DMS79 treated with DMSO at 0.1 percent for 48 hours (cell line): ENCODE measurements around the gene JUN.

Source experiments
- DNase-seq: peaks from one replicate; lab custom pipeline; 2025; lab: John Stamatoyannopoulos, UW

JUN gene

GRCh38 chr1:58755468-58755872, 28.4 kb downstream of the JUN start:
- DNase-seq = peak; percentile 55

- DNase-seq = no peak
Measured at GRCh38 chr1:58754683-58755467, 29.0 kb downstream of the JUN start.

- DNase-seq = no peak
Measured at GRCh38 chr1:58754073-58754613, 29.7 kb downstream of the JUN start.

- peak; percentile 16 for DNase-seq
Measured at GRCh38 chr1:58753431-58753866, 30.4 kb downstream of the JUN start.

GRCh38 chr1:58749646-58750045, 34.2 kb downstream of the JUN start:
- DNase-seq = no peak

- DNase-seq = no peak
Measured at GRCh38 chr1:58748666-58749065, 35.2 kb downstream of the JUN start.

GRCh38 chr1:58746757-58747156, 37.1 kb downstream of the JUN start:
- DNase-seq = no peak

GRCh38 chr1:58746182-58746581, 37.7 kb downstream of the JUN start:
- DNase-seq = no peak

GRCh38 chr1:58745666-58746065, 38.2 kb downstream of the JUN start:
- DNase-seq = no peak

GRCh38 chr1:58745117-58745516, 38.7 kb downstream of the JUN start:
- no peak for DNase-seq

- no peak for DNase-seq
Measured at GRCh38 chr1:58741678-58742553, 41.9 kb downstream of the JUN start.

GRCh38 chr1:58739856-58740466, 43.9 kb downstream of the JUN start:
- peak; percentile 48 for DNase-seq

GRCh38 chr1:58738876-58739275, 45.0 kb downstream of the JUN start:
- DNase-seq = no peak

- no peak for DNase-seq
Measured at GRCh38 chr1:58735586-58735985, 48.3 kb downstream of the JUN start.

GRCh38 chr1:58734630-58735029, 49.2 kb downstream of the JUN start:
- DNase-seq = no peak

- DNase-seq = no peak
Measured at GRCh38 chr1:58732087-58732775, 51.6 kb downstream of the JUN start.
